Esophagus squamous epithelium (tissue), 5 donors: Measurements from ENCODE around the gene SLC35G2. TPM values are rescaled to one million over a fixed set of nuclear protein-coding genes. Genes with fewer than 3 reads are reported as not detected.

Experiments
- DNase-seq: peaks from one replicate; lab custom pipeline; 2025; lab: John Stamatoyannopoulos, UW
- H3K27ac ChIP-seq, 4 donors: fragments of 200-600 bp; sonication (generic); one replicate each; pipeline ENCODE4 v1.5.1; 2016 to 2019; ENCODE audit warnings: mild to moderate bottlenecking in 1 of 4
- H3K27me3 ChIP-seq, 4 donors: fragments of 200-600 bp; sonication (generic); 1 replicate in 3 of 4; 2 replicates in 1 of 4; pipeline versions ENCODE4 v1.5.1 to v1.6.0; 2017 to 2021; ENCODE audit warnings: antibody characterized with exemption in 1 of 4
- H3K36me3 ChIP-seq, 3 donors: fragments of 200-600 bp; sonication (generic); one replicate each; pipeline ENCODE4 v1.5.1; 2016 to 2019
- H3K4me1 ChIP-seq, 3 donors: fragments of 200-600 bp; sonication (generic); one replicate each; pipeline ENCODE4 v1.5.1; 2017 to 2019
- H3K4me3 ChIP-seq, 4 donors: fragments of 200-600 bp; sonication (generic); 1 replicate in 3 of 4; 2 replicates in 1 of 4; pipeline ENCODE4 v1.5.1; 2016 to 2019; ENCODE audit warnings: mild to moderate bottlenecking in 2 of 4, moderate library complexity in 1 of 4
- H3K9me3 ChIP-seq, 3 donors: fragments of 200-600 bp; sonication (generic); one replicate each; pipeline ENCODE4 v1.5.1; 2016 to 2019
- POLR2A ChIP-seq, 4 donors: fragments of 450-650 bp; IDR thresholded peaks; one replicate each; pipeline ENCODE4 v1.6.1; 2017; ENCODE audit warnings: antibody characterized with exemption in 4 of 4, mild to moderate bottlenecking in 4 of 4, moderate library complexity in 3 of 4
- WGBS, 2 donors: methylation state at CpG; one replicate each; pipeline ENCODE4 v1.1.5; 2018; 5-methylcytosine and 5-hydroxymethylcytosine counted together
- intact Hi-C: fragments of 100-400 bp; cut with DNase I; formaldehyde crosslinking; loops from one replicate; pipeline ENCODE4 v1.15.0; 2022
- total RNA-seq, 4 donors: library from RNA; depleted of rRNA; stranded (reverse); fragments of >200 nt; gene quantifications; one replicate each; pipeline ENCODE4 v1.1.0, GENCODE V29; 2016
- TF ChIP-seq, protein P1 (sequence below), 6 experiments: fragments of 450-650 bp in 4 of 6; fragments of 200-600 bp in 2 of 6; sonication (generic) in 2 of 6; IDR thresholded peaks; one replicate each; pipeline ENCODE4 v1.5.1; 2016 to 2019; ENCODE audit warnings: antibody characterized with exemption in 6 of 6, mild to moderate bottlenecking in 4 of 6, moderate library complexity in 4 of 6
- donor health status: DM: yes; HTN: yes; CAD: no.

The SLC35G2 gene
- 1 to 10 TPM in 3 of 4 donors, under 1 TPM in 1; 0.68 to 4.0 (median 3.1) TPM for total RNA-seq

DNA sequence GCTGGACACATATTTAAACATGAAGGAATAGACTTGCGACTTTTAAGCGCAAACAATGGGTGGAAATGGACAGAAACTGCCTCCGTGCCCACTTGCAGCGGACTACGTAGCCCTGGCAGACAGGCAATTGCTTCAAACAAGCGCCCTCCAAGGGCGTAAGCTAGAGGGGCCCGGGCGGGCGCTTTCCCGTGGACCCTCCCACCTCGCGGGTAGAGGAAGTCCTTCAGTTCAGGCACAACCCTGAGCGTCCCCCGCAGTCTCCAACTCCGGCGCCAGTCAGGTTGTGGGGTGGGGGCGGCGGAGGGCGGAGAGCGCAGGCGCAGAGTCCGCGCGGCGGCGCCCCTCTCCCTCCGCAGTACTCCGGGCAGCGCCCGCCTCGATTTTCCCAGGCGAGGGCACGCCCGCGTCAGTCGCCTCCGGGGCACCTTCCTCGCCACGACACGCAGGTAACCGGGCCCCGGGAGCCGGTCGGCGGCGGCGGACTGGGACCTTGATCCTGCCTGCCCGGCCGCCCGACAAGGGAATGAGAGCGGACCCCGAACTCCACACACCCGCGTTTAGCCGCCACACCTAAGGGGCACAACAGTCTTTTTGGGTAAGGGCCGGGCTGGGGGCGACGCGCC, at the start of gene SLC35G2:
SLC35G2 (plus strand) TSS at position 358 of the 623 bp plus-strand sequence. CDS start 35,335 bp downstream, outside the sequence.
- no peaks in the 10 kb centered on the region for H3K36me3 ChIP-seq
- DNase-seq, result no peak
- TF ChIP-seq POLR2A (IDR thresholded peaks at IDR 0.05), result peak in 1 of 4 donors; percentile 8
- TF ChIP-seq, protein P1, sequence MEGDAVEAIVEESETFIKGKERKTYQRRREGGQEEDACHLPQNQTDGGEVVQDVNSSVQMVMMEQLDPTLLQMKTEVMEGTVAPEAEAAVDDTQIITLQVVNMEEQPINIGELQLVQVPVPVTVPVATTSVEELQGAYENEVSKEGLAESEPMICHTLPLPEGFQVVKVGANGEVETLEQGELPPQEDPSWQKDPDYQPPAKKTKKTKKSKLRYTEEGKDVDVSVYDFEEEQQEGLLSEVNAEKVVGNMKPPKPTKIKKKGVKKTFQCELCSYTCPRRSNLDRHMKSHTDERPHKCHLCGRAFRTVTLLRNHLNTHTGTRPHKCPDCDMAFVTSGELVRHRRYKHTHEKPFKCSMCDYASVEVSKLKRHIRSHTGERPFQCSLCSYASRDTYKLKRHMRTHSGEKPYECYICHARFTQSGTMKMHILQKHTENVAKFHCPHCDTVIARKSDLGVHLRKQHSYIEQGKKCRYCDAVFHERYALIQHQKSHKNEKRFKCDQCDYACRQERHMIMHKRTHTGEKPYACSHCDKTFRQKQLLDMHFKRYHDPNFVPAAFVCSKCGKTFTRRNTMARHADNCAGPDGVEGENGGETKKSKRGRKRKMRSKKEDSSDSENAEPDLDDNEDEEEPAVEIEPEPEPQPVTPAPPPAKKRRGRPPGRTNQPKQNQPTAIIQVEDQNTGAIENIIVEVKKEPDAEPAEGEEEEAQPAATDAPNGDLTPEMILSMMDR (IDR thresholded peaks at IDR 0.05), result no peak
- H3K4me3 ChIP-seq, result peak within 1 kb of the TSS; percentile 54 to 87 (median 70)
- H3K27ac ChIP-seq, result peak within 1 kb of the TSS; percentile 69 to 90 (median 87)
- H3K27me3 ChIP-seq, result peaks cover 0 to 16% (median 0%) of the 10 kb centered on the region in 4 donors
- 8% methylated on average over 25 of the region's 60 CpGs; no CpG with 5 or more reads in 1 of the 2 donors for WGBS, 2 donors
- intact Hi-C loops, result no loop called here
- peaks cover 0 to 3% (median 0%) of the 10 kb centered on the region in 3 donors for H3K9me3 ChIP-seq
- H3K4me1 ChIP-seq, result peaks cover 0 to 33% (median 9%) of the 10 kb centered on the region in 3 donors

DNA sequence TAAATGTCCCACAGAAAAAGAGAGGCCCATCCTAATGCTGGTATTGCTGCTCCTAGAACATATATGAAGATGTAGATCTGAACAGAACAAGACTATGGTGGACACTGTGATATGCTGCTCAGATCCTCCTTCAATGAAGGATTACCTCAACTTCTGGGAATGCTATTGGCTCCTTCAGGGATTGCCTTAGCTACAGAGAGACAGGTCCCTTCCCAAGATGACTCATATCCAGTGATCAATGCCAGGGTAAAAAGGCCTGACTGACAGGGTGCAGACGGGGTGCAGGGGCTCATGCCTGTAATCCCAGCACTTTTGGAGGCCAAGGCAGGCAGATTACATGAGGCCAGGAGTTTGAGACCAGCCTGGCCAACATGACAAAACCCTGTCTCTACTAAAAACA, 46.2 kb upstream of the SLC35G2 start:
- DNase-seq, result no peak
- H3K9me3 ChIP-seq, result no peaks in the 10 kb centered on the region
- intact Hi-C loops, result no loop called here
- TF ChIP-seq, protein P1 (IDR thresholded peaks at IDR 0.05), result no peak
- TF ChIP-seq POLR2A (IDR thresholded peaks at IDR 0.05), result no peak
- H3K4me3 ChIP-seq, result no peak overlapping the region
- H3K4me1 ChIP-seq, result no peaks in the 10 kb centered on the region
- no peaks in the 10 kb centered on the region for H3K36me3 ChIP-seq
- no peak overlapping the region for H3K27ac ChIP-seq
- 0 to 30% methylated on average over 1 of the region's 1 CpG for WGBS, 2 donors
- no peaks in the 10 kb centered on the region for H3K27me3 ChIP-seq

DNA sequence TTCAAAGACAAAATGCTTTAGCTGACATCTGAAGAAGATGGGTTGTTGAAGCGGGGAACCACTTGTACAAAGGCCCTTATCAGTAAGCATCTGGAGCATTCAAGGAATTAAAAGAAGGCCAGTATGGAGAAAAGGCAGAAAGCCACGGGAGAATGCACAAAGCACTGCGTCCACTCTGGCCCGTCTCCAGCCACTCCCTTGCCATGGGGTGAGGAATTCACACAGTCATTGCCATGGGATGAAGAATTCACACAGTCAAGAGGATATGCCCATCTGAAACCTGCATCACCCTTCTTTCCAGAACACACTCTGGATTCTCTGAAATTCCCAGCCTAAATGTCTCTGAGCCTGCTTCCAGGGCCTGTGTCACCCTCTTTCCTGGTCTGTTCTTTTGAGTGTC, 40.1 kb upstream of the SLC35G2 start:
- WGBS, 2 donors, result 70 to 72% methylated on average over 4 of the region's 4 CpGs
- DNase-seq, result no peak

DNA sequence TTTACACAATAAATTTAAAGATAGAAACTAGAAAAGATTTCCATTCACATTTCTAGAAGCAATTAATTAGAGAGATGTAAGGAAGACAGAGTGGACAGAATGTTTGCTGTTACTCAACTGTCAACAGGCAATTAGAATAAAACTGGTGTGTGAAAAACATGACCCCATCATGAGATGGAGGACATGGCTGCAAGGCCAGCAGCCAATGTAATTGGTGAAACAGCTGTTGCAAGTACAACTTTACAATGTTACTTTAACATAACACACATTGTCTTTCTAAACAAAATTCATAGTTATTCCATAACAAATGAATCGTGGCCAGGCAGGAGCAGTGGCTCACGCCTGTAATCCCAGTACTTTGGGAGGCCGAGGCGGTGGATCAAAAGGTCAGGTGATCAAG, 38.2 kb upstream of the SLC35G2 start:
- Histone ChIP-seq H3K9me3 (no peaks in the 10 kb centered on the region), H3K4me3 (no peak overlapping the region), H3K27ac (no peak overlapping the region), H3K27me3 (no peaks in the 10 kb centered on the region), H3K4me1 (peaks cover 0 to 5% (median 0%) of the 10 kb centered on the region in 3 donors), H3K36me3 (no peaks in the 10 kb centered on the region)
- intact Hi-C loops, result no loop called here
- TF ChIP-seq, protein P1 (IDR thresholded peaks at IDR 0.05), result no peak
- TF ChIP-seq POLR2A (IDR thresholded peaks at IDR 0.05), result no peak
- DNase-seq, result no peak
- WGBS, 2 donors, result 69 to 85% methylated on average over 4 of the region's 4 CpGs

More for the DNA sequence above, 40.1 kb upstream of the SLC35G2 start:
- Histone ChIP-seq H3K4me1 (peaks cover 0 to 3% (median 0%) of the 10 kb centered on the region in 3 donors), H3K4me3 (no peak overlapping the region), H3K36me3 (no peaks in the 10 kb centered on the region), H3K9me3 (no peaks in the 10 kb centered on the region), H3K27ac (no peak overlapping the region), H3K27me3 (no peaks in the 10 kb centered on the region)
- TF ChIP-seq POLR2A (IDR thresholded peaks at IDR 0.05), result no peak
- TF ChIP-seq, protein P1 (IDR thresholded peaks at IDR 0.05), result no peak
- intact Hi-C loops, result no loop called here

DNA sequence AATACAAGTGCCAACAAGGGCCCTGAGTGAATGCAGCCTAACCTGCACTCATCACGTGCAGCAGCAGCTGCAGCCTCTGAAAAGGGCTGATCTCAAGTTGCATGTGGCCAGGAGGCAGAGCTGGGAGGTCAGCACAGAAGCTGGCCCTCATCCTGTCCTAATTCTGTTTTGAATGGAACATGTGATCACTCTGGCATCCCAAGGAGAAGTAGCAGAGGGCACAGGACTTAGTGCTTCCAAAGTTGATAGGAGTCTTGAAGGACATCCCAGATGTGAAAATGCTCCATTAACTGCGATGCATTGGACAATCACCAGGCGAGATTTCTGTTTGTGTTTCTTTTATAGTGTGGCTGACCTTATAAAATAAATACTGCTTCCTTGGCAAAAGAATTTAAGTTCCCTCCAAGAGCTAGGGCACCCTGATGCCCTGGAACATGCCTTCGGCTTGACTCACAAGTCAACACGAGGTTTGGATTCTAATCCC, 35.2 kb upstream of the SLC35G2 start:
- Histone ChIP-seq H3K36me3 (no peaks in the 10 kb centered on the region), H3K9me3 (no peaks in the 10 kb centered on the region), H3K4me3 (no peak overlapping the region), H3K27me3 (no peaks in the 10 kb centered on the region), H3K27ac (no peak overlapping the region), H3K4me1 (peaks cover 0 to 31% (median 12%) of the 10 kb centered on the region in 3 donors)
- intact Hi-C loops, result no loop called here
- WGBS, 2 donors, result 48 to 58% methylated on average over 5 of the region's 5 CpGs
- DNase-seq, result no peak
- TF ChIP-seq, protein P1 (IDR thresholded peaks at IDR 0.05), result no peak
- no peak for TF ChIP-seq POLR2A (IDR thresholded peaks at IDR 0.05)
